GM23338 (cell line): ENCODE results near the gene MTHFD2L. TPM values are rescaled to one million over a fixed set of nuclear protein-coding genes. Genes with fewer than 3 reads are reported as not detected.

Experiments used
- ATAC-seq: fragments of 200-7000 bp; cut with Tn5 transposase; 3 replicates; pipeline ENCODE4 v1.9.1; 2020
- DNase-seq: peaks from one replicate; pipeline ENCODE4 v3.0.0-alpha.2; 2015; ENCODE audit warnings: low spot score
- H2AFZ ChIP-seq: fragments of 200-600 bp; sonication (generic); 2 replicates; pipeline ENCODE4 v1.8.0; 2016; ENCODE audit warnings: antibody characterized with exemption, mild to moderate bottlenecking, moderate library complexity
- H3F3A ChIP-seq: fragments of 200-600 bp; sonication (generic); replicated peaks from 2 replicates; pipeline ENCODE4 v1.8.0; 2017; ENCODE audit warnings: antibody characterized with exemption, mixed run types, low read depth
- H3K27ac ChIP-seq: fragments of 200-600 bp; sonication (generic); 2 replicates; pipeline ENCODE4 v1.6.1; 2016; ENCODE audit warnings: low read depth
- H3K27me3 ChIP-seq: fragments of 200-600 bp; sonication (generic); 2 replicates; pipeline ENCODE4 v1.8.0; 2016; ENCODE audit warnings: mild to moderate bottlenecking, mixed run types, moderate library complexity; ENCODE audit not compliant: insufficient read depth
- H3K36me3 ChIP-seq: fragments of 200-600 bp; sonication (generic); 2 replicates; pipeline ENCODE4 v1.8.0; 2016; ENCODE audit warnings: mild to moderate bottlenecking; ENCODE audit not compliant: insufficient read depth
- H3K4me1 ChIP-seq: fragments of 200-600 bp; sonication (generic); 2 replicates; pipeline ENCODE4 v1.8.0; 2016; ENCODE audit warnings: mild to moderate bottlenecking, moderate library complexity; ENCODE audit not compliant: insufficient read depth
- H3K4me2 ChIP-seq: fragments of 200-600 bp; sonication (generic); 2 replicates; pipeline ENCODE4 v1.7.1; 2017; ENCODE audit warnings: mixed run types
- H3K4me3 ChIP-seq: fragments of 200-600 bp; sonication (generic); 2 replicates; pipeline ENCODE4 v1.6.1; 2016; ENCODE audit warnings: mixed run types
- H3K79me2 ChIP-seq: fragments of 200-600 bp; sonication (generic); replicated peaks from 2 replicates; pipeline ENCODE4 v1.8.0; 2017; ENCODE audit warnings: mild to moderate bottlenecking; ENCODE audit not compliant: insufficient read depth
- H3K9me2 ChIP-seq: fragments of 200-600 bp; sonication (generic); 2 replicates; pipeline ENCODE4 v1.8.0; 2017; ENCODE audit not compliant: insufficient read depth
- H4K20me1 ChIP-seq: fragments of 200-600 bp; sonication (generic); replicated peaks from 2 replicates; pipeline ENCODE4 v1.8.0; 2017; ENCODE audit warnings: mild to moderate bottlenecking; ENCODE audit not compliant: insufficient read depth
- H3K27ac Mint-ChIP-seq: 2 replicates; pipeline ENCODE4 v1.8.0; 2020; ENCODE audit warnings: inconsistent platforms, mild to moderate bottlenecking, moderate library complexity, mixed read lengths
- H3K27me3 Mint-ChIP-seq: 3 replicates; pipeline ENCODE4 v1.8.0; 2022; ENCODE audit warnings: low read depth, mild to moderate bottlenecking, moderate library complexity, mixed read lengths, inconsistent platforms; ENCODE audit not compliant: insufficient read depth, poor library complexity
- H3K36me3 Mint-ChIP-seq: 3 replicates; pipeline ENCODE4 v1.8.0; 2021; ENCODE audit warnings: low read depth, mild to moderate bottlenecking, inconsistent platforms, moderate library complexity, mixed read lengths
- H3K4me1 Mint-ChIP-seq: 3 replicates; pipeline ENCODE4 v1.8.0; 2020; ENCODE audit warnings: mild to moderate bottlenecking, inconsistent platforms, mixed read lengths
- H3K4me3 Mint-ChIP-seq: 3 replicates; pipeline ENCODE4 v1.8.0; 2021; ENCODE audit warnings: moderate library complexity, mild to moderate bottlenecking, inconsistent platforms, mixed read lengths
- H3K9me3 Mint-ChIP-seq: 3 replicates; pipeline ENCODE4 v1.8.0; 2020; ENCODE audit warnings: moderate library complexity, mild to moderate bottlenecking, inconsistent platforms, mixed read lengths
- CREB1 ChIP-seq: fragments of 250-450 bp; sonication (Bioruptor Pico); IDR thresholded peaks from 2 replicates; pipeline ENCODE4 v1.5.0; 2020; ENCODE audit warnings: low read depth, mild to moderate bottlenecking, moderate library complexity
- EZH2 ChIP-seq: fragments of 200-600 bp; sonication (generic); IDR thresholded peaks from one replicate; pipeline ENCODE4 v1.8.0; 2017; ENCODE audit warnings: antibody characterized with exemption, mild to moderate bottlenecking, low read depth; ENCODE audit not compliant: unreplicated experiment
- EZH2phosphoT487 ChIP-seq: fragments of 200-600 bp; sonication (generic); IDR thresholded peaks from one replicate; pipeline ENCODE4 v1.8.1; 2018; ENCODE audit warnings: antibody characterized with exemption; ENCODE audit not compliant: unreplicated experiment
- JUNB ChIP-seq: IDR thresholded peaks from one replicate; pipeline ENCODE4 v1.6.1; 2016; ENCODE audit warnings: antibody characterized with exemption; ENCODE audit not compliant: unreplicated experiment
- NANOG ChIP-seq: IDR thresholded peaks from 2 replicates; pipeline ENCODE4 v1.6.1; 2016; ENCODE audit warnings: antibody characterized with exemption, borderline replicate concordance
- POLR2AphosphoS5 ChIP-seq: IDR thresholded peaks from 2 replicates; pipeline ENCODE4 v1.6.1; 2016; ENCODE audit warnings: antibody characterized with exemption, low read depth
- REST ChIP-seq: IDR thresholded peaks from one replicate; pipeline ENCODE4 v1.6.1; 2018; ENCODE audit warnings: antibody characterized with exemption; ENCODE audit not compliant: unreplicated experiment
- STAT1 ChIP-seq: IDR thresholded peaks from one replicate; pipeline ENCODE4 v1.6.1; 2016; ENCODE audit warnings: antibody characterized with exemption; ENCODE audit not compliant: unreplicated experiment
- ZNF114 ChIP-seq: fragments of 250-450 bp; sonication (Bioruptor Pico); IDR thresholded peaks from 2 replicates; pipeline ENCODE4 v1.5.0; 2020; ENCODE audit warnings: mild to moderate bottlenecking, moderate library complexity
- ZNF331 ChIP-seq: fragments of 250-450 bp; sonication (Bioruptor Pico); IDR thresholded peaks from 2 replicates; pipeline ENCODE4 v1.5.0; 2020; ENCODE audit warnings: low read depth, mild to moderate bottlenecking, moderate library complexity
- ZNF462 ChIP-seq: fragments of 250-450 bp; sonication (Bioruptor Pico); IDR thresholded peaks from 2 replicates; pipeline ENCODE4 v1.5.0; 2020; ENCODE audit warnings: mild to moderate bottlenecking, moderate library complexity
- polyA plus RNA-seq: library from polyadenylated mRNA; unstranded; fragments of >200 nt; fragmentation: Nextera tagmentation; extraction: Ambion mirVana; gene quantifications from 2 replicates; pipeline ENCODE4 v1.2.1, GENCODE V29; 2016
- total RNA-seq: library from RNA; depleted of rRNA; stranded (reverse); fragments of >200 nt; shearing (Covaris generic); gene quantifications from 2 replicates; pipeline ENCODE4 v1.2.3, GENCODE V29; 2014
- TF ChIP-seq, protein P1 (sequence below): IDR thresholded peaks from 2 replicates; pipeline ENCODE4 v1.6.1; 2016; ENCODE audit warnings: antibody characterized with exemption
- TF ChIP-seq, protein P2 (sequence below), 2 experiments: fragments of 200-600 bp in 1 of 2; sonication (generic) in 1 of 2; conservative IDR thresholded peaks; 2 replicates each; pipeline versions ENCODE4 v1.5.1 to v1.6.1; 2016 to 2017; ENCODE audit warnings: antibody characterized with exemption in 2 of 2, low read depth in 2 of 2, mild to moderate bottlenecking in 2 of 2, moderate library complexity in 1 of 2

The MTHFD2L gene
- total and polyA plus RNA-seq, 2 experiments from 2014 or later, result 24.4 to 35.7 TPM

GRCh38 chr4:74159143-74159709 lies 1.3 kb downstream of the MTHFD2L start:
- 0 out of 2 replicates have a peak overlapping the region, but pooled peaks have one; percentile 90 for H3K27ac Mint-ChIP-seq
- TF ChIP-seq POLR2AphosphoS5 (no peak), ZNF462 (CRISPR knock-in tag) (no peak), ZNF114 (CRISPR knock-in tag) (no peak), CREB1 (no peak), REST (no peak), EZH2 (no peak), EZH2phosphoT487 (no peak), JUNB (no peak), ZNF331 (CRISPR knock-in tag) (no peak), STAT1 (no peak), NANOG (no peak)
- TF ChIP-seq, protein P1, sequence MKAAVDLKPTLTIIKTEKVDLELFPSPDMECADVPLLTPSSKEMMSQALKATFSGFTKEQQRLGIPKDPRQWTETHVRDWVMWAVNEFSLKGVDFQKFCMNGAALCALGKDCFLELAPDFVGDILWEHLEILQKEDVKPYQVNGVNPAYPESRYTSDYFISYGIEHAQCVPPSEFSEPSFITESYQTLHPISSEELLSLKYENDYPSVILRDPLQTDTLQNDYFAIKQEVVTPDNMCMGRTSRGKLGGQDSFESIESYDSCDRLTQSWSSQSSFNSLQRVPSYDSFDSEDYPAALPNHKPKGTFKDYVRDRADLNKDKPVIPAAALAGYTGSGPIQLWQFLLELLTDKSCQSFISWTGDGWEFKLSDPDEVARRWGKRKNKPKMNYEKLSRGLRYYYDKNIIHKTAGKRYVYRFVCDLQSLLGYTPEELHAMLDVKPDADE, result no peak
- TF ChIP-seq, protein P2, sequence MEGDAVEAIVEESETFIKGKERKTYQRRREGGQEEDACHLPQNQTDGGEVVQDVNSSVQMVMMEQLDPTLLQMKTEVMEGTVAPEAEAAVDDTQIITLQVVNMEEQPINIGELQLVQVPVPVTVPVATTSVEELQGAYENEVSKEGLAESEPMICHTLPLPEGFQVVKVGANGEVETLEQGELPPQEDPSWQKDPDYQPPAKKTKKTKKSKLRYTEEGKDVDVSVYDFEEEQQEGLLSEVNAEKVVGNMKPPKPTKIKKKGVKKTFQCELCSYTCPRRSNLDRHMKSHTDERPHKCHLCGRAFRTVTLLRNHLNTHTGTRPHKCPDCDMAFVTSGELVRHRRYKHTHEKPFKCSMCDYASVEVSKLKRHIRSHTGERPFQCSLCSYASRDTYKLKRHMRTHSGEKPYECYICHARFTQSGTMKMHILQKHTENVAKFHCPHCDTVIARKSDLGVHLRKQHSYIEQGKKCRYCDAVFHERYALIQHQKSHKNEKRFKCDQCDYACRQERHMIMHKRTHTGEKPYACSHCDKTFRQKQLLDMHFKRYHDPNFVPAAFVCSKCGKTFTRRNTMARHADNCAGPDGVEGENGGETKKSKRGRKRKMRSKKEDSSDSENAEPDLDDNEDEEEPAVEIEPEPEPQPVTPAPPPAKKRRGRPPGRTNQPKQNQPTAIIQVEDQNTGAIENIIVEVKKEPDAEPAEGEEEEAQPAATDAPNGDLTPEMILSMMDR (conservative IDR thresholded peaks at IDR 0.05; ENCODE audit: low read depth in 2 of 2), result no peak
- H3K4me1 Mint-ChIP-seq, result peaks cover 34% of the 10 kb centered on the region
- H3F3A ChIP-seq, result no peaks in the 10 kb centered on the region
- H3K27me3 Mint-ChIP-seq, result peaks cover 2% of the 10 kb centered on the region
- H3K27ac ChIP-seq, result no peak overlapping the region
- peak overlapping the region; percentile 58 for H3K4me3 ChIP-seq
- H3K36me3 Mint-ChIP-seq, result peaks cover 27% of the 10 kb centered on the region; the same call in 2 of the 3 replicates
- H3K4me1 ChIP-seq, result peaks cover 27% of the 10 kb centered on the region
- no peaks in the 10 kb centered on the region for H3K27me3 ChIP-seq
- H3K4me3 Mint-ChIP-seq, result peak overlapping the region; percentile 95
- ATAC-seq (no peak), DNase-seq (no peak)
- H3K9me3 Mint-ChIP-seq, result no peaks in the 10 kb centered on the region
- H3K79me2 ChIP-seq, result peaks cover 69% of the 10 kb centered on the region
- no peaks in the 10 kb centered on the region for H3K9me2 ChIP-seq
- H2AFZ ChIP-seq, result no peak overlapping the region
- peak overlapping the region; percentile 81 for H3K4me2 ChIP-seq
- H4K20me1 ChIP-seq, result peaks cover 4% of the 10 kb centered on the region
- no peaks in the 10 kb centered on the region; the same call in 1 of the 2 replicates for H3K36me3 ChIP-seq
